Small intestine (tissue), 7 donors: Measurements from ENCODE around the gene KLB. TPM values are rescaled to one million over a fixed set of nuclear protein-coding genes. Genes with fewer than 3 reads are reported as not detected.
A peak's percentile ranks its signal among the peaks of the same experiment; 100 is the strongest.
"Not testable (repeated sequence)": the region's sequence is repeated elsewhere in the genome, so short reads cannot be mapped to it uniquely, and the experiment has no call there.

Source experiments
- DNase-seq, 2 donors: peaks; one replicate each; pipeline versions ENCODE4 v3.0.0 to v3.0.0-alpha.2; 2013
- FAIRE-seq: peaks from 2 replicates; lab custom pipeline; 2012; peaks lifted over from hg19 to GRCh38; lab: Jason Lieb, UNC
- H3K27ac ChIP-seq, 3 donors: one replicate each; pipeline ENCODE4 v1.5.1; 2013; ENCODE audit warnings: low read length in 2 of 3, mild to moderate bottlenecking in 2 of 3, control low read depth in 1 of 3, inconsistent platforms in 1 of 3, low read depth in 1 of 3, moderate library complexity in 1 of 3
- H3K27me3 ChIP-seq, 3 donors: one replicate each; pipeline ENCODE4 v1.6.1; 2013; ENCODE audit warnings: low read length in 3 of 3, inconsistent platforms in 1 of 3; ENCODE audit not compliant: control insufficient read depth in 3 of 3, insufficient read depth in 3 of 3
- H3K36me3 ChIP-seq, 3 donors: one replicate each; pipeline ENCODE4 v1.6.1; 2013; ENCODE audit warnings: low read length in 3 of 3, inconsistent platforms in 1 of 3, low read depth in 1 of 3, mild to moderate bottlenecking in 1 of 3, moderate library complexity in 1 of 3; ENCODE audit not compliant: control insufficient read depth in 3 of 3, insufficient read depth in 2 of 3
- H3K4me1 ChIP-seq, 3 donors: one replicate each; pipeline ENCODE4 v1.6.1; 2013; ENCODE audit warnings: low read length in 2 of 3, inconsistent platforms in 1 of 3, low read depth in 1 of 3, mild to moderate bottlenecking in 1 of 3, moderate library complexity in 1 of 3; ENCODE audit not compliant: control insufficient read depth in 3 of 3, insufficient read depth in 2 of 3
- H3K4me3 ChIP-seq, 3 donors: one replicate each; pipeline ENCODE4 v1.5.1; 2013; ENCODE audit warnings: low read length in 3 of 3, control low read depth in 1 of 3, inconsistent platforms in 1 of 3, low read depth in 1 of 3, mild to moderate bottlenecking in 1 of 3, moderate library complexity in 1 of 3
- H3K9me3 ChIP-seq, 2 donors: one replicate each; pipeline ENCODE4 v1.6.1; 2013; ENCODE audit warnings: low read depth in 1 of 2, low read length in 1 of 2; ENCODE audit not compliant: control insufficient read depth in 2 of 2, insufficient read depth in 1 of 2
- WGBS, 3 donors: extraction: QIAGEN DNeasy Blood & Tissue Kit; methylation state at CpG; one replicate each; pipeline ENCODE4 v1.1.7; 2013; 5-methylcytosine and 5-hydroxymethylcytosine counted together
- polyA plus RNA-seq, 4 donors: library from polyadenylated mRNA; stranded (reverse) in 3 of 4; unstranded in 1 of 4; fragments of 200-250 nt in 3 of 4; fragments of 120-200 nt in 1 of 4; gene quantifications; one replicate each; pipeline versions ENCODE4 v1.2.1 to v1.2.3, GENCODE V29; 2013
- donor health status: healthy with polysubstance abuse.
- donor health status: control.
- donor health status: control.
- donor health status: Bipolar disorder and iron deficiency.
- donor health status: healthy.

KLB gene
- polyA plus RNA-seq, 4 donors: 0.36 to 1.4 (median 0.72) TPM

DNA sequence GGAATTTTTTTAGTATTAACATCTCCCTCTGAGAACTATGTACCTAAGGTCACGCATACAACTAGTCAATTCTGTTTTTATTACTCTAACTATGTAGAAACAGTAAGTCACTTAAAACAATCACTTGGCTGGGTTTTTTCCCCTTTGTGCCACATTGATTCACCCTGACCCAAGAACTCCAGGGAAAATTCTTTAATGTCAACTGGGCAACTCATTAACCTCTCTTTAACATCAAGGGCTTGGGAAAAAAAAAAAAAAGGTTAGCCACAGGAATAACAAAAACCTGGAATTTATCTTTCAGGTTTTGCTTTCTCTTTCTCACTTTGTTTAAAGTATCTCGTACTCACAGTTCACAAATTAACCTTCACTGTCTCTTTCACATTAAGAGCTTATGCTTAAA, 43.9 kb downstream of the KLB start:
- Histone ChIP-seq H3K36me3 (peaks cover 16 to 21% (median 20%) of the 10 kb centered on the region in 3 donors), H3K4me3 (no peak overlapping the region), H3K9me3 (no peaks in the 10 kb centered on the region), H3K27ac (peak overlapping the region in 1 of 3 donors; percentile 29), H3K4me1 (peaks cover 0 to 10% (median 0%) of the 10 kb centered on the region in 3 donors), H3K27me3 (no peaks in the 10 kb centered on the region)
- WGBS, 3 donors: 25 to 40% (median 30%) methylated on average over 2 of the region's 2 CpGs
- FAIRE-seq (no peak), DNase-seq (no peak)

DNA sequence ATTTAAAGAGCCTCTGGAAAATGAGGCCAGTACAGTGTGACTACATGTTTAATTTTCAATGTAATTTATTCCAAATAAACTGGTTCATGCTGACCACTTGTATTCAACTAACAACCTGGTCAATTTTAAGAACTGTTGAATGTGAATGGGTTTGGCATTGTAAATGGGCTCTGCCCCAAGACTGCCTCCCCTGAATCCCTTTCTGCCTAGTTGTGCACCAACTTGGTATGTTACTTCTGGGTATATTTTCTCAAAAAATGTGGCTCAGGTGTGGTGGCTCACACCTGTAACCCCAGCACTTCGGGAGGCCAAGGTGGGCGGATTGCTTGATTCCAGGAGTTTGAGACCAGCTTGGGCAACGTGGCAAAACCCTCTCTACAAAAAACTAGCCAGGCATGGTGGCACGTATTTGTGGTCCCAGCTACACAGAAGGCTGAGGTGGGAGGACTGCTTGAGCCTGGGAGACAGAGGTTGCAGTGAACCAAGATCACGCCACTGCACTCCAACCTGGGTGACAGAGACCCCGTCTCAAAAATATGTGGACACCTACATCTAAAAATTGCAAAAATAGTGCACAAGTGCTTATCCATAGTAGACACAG, 44.8 kb downstream of the KLB start:
- Histone ChIP-seq H3K36me3 (peaks cover 18 to 21% (median 20%) of the 10 kb centered on the region in 3 donors), H3K4me3 (no peak overlapping the region), H3K27me3 (no peaks in the 10 kb centered on the region), H3K9me3 (no peaks in the 10 kb centered on the region), H3K27ac (no peak overlapping the region), H3K4me1 (peaks cover 0 to 10% (median 0%) of the 10 kb centered on the region in 3 donors)
- no peak for FAIRE-seq
- no peak for DNase-seq
- WGBS, 3 donors: 87 to 89% (median 87%) methylated on average over 6 of the region's 6 CpGs

DNA sequence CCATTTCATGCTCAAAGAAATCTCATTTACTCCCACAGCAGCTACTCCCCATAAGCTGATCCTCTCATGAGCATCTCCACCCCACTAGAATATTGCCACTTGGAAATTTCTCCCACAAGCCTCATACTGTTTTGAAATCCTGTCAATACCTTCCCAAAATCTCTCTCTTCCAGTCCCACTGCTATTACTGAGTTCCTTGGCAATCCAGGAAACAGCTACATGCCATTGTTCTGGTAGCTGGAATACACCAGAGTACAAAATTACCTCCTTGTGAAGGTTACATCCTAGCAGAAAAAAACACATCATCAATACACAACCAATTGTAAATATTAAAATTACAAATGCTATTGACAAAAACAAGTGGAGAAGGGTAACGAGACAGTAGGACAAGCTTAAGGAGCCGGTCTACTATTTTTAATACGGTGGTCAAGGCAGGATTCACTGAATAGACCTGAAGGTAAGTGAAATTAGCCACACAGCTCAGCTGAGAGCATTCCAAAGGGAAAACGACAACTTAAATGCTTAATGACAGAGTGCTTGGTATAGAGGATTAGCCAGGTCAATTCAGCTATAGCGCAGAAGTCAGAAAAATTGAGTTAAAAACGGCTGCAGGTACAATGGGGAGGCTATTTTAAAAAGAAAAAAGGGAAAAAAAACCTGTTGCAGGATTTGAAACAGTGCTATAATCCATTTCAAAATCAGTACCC, 45.6 kb downstream of the KLB start:
- Histone ChIP-seq H3K27me3 (no peaks in the 10 kb centered on the region), H3K4me3 (no peak overlapping the region), H3K36me3 (peaks cover 22 to 27% (median 22%) of the 10 kb centered on the region in 3 donors), H3K9me3 (no peaks in the 10 kb centered on the region), H3K27ac (no peak overlapping the region), H3K4me1 (peaks cover 2 to 16% (median 5%) of the 10 kb centered on the region in 3 donors)
- FAIRE-seq (no peak), DNase-seq (no peak)
- 88 to 93% (median 88%) methylated on average over 6 of the region's 6 CpGs for WGBS, 3 donors

DNA sequence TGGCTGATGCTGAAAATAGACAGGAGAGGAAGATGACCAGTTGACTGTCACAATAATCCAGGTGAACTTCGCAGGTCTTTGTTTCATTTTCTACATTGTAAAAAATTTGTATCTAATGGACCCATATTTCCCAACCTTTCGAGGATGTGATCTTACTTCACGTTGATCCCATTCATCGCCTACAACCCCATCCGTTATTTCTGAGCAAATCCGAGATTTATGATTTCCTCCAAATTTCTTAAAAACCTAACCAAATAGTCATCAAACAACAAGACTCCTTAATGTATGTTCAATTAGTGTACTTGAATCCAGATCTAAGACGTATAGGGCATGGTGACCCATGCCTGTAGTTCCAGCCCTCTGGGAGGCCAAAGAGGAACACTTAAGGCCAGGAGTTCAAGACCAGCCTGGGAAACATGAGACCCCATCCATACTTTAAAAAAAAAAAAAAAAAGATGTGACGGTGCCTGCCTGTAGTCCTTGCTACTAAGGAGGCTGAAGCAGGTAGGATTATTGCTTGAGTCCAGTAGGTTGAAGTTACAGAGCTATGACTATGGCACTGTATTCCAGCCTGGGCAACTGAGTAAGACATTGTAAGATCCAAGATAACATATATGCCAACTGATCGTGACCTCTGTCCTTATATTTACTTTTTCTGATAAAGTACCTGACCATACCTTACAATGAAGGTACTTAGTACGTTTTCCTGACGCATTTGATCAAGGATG, 46.3 kb downstream of the KLB start:
- H3K36me3 ChIP-seq: peaks cover 23 to 27% (median 24%) of the 10 kb centered on the region in 3 donors
- H3K27me3 ChIP-seq: no peaks in the 10 kb centered on the region
- H3K4me1 ChIP-seq: peaks cover 2 to 14% (median 7%) of the 10 kb centered on the region in 3 donors
- WGBS, 3 donors: 75 to 83% (median 81%) methylated on average over 11 of the region's 11 CpGs
- FAIRE-seq (no peak), DNase-seq (peak in 1 of 2 donors; percentile 20)
- H3K27ac ChIP-seq: no peak overlapping the region
- no peak overlapping the region for H3K4me3 ChIP-seq
- no peaks in the 10 kb centered on the region for H3K9me3 ChIP-seq

DNA sequence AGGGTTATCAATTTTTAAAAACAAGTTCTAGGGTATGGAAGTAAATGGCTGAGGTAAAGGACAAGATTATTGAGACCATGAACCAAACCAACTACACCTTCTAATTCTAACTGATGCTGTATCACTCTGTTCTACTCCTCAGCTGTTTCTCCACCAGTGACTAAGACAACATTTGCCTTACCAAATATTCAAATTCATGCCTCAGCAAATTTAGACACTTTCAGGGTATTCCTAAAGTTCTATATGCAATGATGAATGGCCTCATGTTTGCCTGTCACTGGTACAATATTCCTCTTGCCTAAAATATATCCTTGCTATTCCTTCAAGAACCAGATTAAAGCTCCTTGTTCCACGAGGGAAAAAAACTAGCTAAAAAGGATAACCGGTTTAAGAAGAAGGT, 47.0 kb downstream of the KLB start:
- H3K4me3 ChIP-seq: no peak overlapping the region
- FAIRE-seq: no peak
- 54 to 83% (median 75%) methylated on average over 2 of the region's 2 CpGs for WGBS, 3 donors
- DNase-seq: no peak
- H3K27me3 ChIP-seq: no peaks in the 10 kb centered on the region
- peaks cover 23 to 27% (median 24%) of the 10 kb centered on the region in 3 donors for H3K36me3 ChIP-seq
- H3K9me3 ChIP-seq: no peaks in the 10 kb centered on the region
- H3K4me1 ChIP-seq: peaks cover 2 to 14% (median 7%) of the 10 kb centered on the region in 3 donors
- H3K27ac ChIP-seq: no peak overlapping the region

DNA sequence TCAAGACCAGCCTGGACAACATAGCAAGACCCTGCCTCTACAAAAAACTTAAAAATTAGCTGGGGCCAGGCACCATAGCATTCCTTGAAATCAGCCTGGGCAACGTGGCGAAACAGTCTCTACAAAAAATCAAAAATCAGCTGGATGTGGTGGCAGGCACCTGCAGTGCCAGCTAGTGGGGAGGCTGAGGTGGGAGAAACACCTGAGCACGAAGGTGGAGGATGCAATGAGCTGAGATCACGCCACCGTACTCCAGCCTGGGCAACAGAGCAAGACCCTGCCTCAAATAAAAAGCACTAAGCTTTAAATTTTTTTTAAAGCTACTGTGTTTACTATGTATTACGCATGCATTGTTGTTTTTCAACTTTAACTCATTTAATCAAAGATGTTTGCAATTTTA, 48.8 kb downstream of the KLB start:
- Histone ChIP-seq H3K27ac (no peak overlapping the region), H3K4me1 (peaks cover 2 to 14% (median 7%) of the 10 kb centered on the region in 3 donors), H3K4me3 (no peak overlapping the region), H3K9me3 (no peaks in the 10 kb centered on the region), H3K36me3 (peaks cover 23 to 24% (median 23%) of the 10 kb centered on the region in 3 donors), H3K27me3 (no peaks in the 10 kb centered on the region)
- WGBS, 3 donors: 86 to 92% (median 88%) methylated on average over 6 of the region's 6 CpGs
- FAIRE-seq (no peak), DNase-seq (no peak)

DNA sequence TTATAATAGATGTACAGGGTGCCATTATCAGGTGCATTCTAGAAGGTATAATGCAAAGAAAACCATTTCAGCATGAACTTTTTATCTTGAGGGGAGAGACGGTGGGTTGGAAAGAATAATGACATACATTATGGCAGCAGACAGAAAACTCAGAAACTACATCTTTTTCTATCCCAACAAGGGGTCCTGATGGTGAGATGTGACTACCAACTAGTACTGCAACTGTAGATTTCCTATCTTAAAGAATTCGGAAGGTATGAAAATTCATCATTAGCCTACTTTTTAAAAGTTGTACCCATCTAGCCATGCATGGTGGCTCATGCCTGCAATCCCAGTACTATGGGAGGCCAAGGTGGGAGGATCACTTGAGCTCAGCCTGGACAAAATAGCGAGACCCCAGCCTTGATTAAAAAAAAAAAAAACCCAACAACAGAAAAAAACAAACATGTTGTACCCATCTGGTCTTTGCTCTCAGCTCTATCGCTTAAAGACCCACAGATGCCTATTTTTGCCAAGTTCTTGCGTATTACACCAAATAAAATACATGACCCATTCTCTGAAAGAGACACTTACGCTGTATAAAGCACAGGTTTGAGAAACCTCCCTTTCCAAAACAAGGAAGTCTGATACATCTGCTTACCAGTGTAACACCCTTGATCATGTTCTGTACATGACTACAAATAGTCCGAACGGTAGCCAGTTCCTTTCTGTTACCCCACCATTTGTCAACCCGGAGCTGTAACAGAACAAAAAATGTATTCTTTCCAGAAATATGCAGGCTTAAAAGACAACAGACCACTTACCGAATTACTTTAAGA, 50.4 kb downstream of the KLB start:
- Histone ChIP-seq H3K27ac (peak overlapping the region in 2 of 3 donors; percentile 11 to 58), H3K36me3 (peaks cover 22 to 23% (median 22%) of the 10 kb centered on the region in 3 donors), H3K4me3 (peak overlapping the region; percentile 6 to 86 (median 72)), H3K27me3 (no peaks in the 10 kb centered on the region), H3K4me1 (peaks cover 2 to 10% (median 7%) of the 10 kb centered on the region in 3 donors), H3K9me3 (no peaks in the 10 kb centered on the region)
- 41 to 58% (median 46%) methylated on average over 10 of the region's 10 CpGs for WGBS, 3 donors
- DNase-seq (no peak), FAIRE-seq (no peak)

DNA sequence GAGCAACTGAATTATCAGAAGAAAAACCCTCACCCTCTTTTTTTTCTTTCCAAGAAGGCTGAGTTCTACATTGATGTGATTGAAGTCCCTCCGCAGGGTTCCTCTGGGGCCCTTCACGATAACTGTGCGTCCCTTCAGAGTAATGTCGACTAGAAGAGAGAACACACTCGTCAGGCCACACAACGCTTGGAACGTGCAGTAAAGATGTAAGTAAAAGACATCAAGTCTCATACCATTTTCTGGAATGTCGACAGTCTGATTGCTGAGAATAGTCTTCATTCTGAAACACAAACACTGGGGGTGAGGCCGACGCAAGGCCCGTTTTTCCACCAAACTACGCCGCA, 51.4 kb downstream of the KLB start:
- DNase-seq, H3K4me1 ChIP-seq, H3K27me3 ChIP-seq, FAIRE-seq, H3K9me3 ChIP-seq: not testable (repeated sequence)
- 0 to 1% (median 0%) methylated on average over 13 of the region's 13 CpGs for WGBS, 3 donors
- Histone ChIP-seq H3K4me3 (peak overlapping the region; percentile 66 to 86 (median 72)), H3K27ac (peak overlapping the region; percentile 85 to 98 (median 97)), H3K36me3 (peaks cover 15 to 27% (median 16%) of the 10 kb centered on the region in 3 donors)
